SU-DHL-6 (cell line): ENCODE measurements around the gene LTO1.

Experiments
- EZH2phosphoT487 ChIP-seq: fragments of 200-600 bp; sonication (generic), shearing (Covaris generic); conservative IDR thresholded peaks from 2 replicates; pipeline ENCODE4 v1.6.1; 2018; ENCODE audit warnings: mild to moderate bottlenecking, antibody characterized with exemption, low read length, moderate library complexity, mixed read lengths
- TF ChIP-seq, protein P1 (sequence below): fragments of 200-600 bp; sonication (generic); IDR thresholded peaks from one replicate; pipeline ENCODE4 v1.5.1; 2017; ENCODE audit warnings: antibody characterized with exemption, mild to moderate bottlenecking, low read length, moderate library complexity; ENCODE audit not compliant: insufficient read depth, poor library complexity, severe bottlenecking

GRCh38 chr11:69700278-69701140, 25.4 kb upstream of the LTO1 start:
- TF ChIP-seq, protein P1, sequence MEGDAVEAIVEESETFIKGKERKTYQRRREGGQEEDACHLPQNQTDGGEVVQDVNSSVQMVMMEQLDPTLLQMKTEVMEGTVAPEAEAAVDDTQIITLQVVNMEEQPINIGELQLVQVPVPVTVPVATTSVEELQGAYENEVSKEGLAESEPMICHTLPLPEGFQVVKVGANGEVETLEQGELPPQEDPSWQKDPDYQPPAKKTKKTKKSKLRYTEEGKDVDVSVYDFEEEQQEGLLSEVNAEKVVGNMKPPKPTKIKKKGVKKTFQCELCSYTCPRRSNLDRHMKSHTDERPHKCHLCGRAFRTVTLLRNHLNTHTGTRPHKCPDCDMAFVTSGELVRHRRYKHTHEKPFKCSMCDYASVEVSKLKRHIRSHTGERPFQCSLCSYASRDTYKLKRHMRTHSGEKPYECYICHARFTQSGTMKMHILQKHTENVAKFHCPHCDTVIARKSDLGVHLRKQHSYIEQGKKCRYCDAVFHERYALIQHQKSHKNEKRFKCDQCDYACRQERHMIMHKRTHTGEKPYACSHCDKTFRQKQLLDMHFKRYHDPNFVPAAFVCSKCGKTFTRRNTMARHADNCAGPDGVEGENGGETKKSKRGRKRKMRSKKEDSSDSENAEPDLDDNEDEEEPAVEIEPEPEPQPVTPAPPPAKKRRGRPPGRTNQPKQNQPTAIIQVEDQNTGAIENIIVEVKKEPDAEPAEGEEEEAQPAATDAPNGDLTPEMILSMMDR, result no peak
- TF ChIP-seq EZH2phosphoT487, result no peak
